Measurements from ENCODE around the gene NSUN4. TPM values are rescaled to one million over a fixed set of nuclear protein-coding genes. Genes with fewer than 3 reads are reported as not detected.

Gene NSUN4
- total and polyA plus RNA-seq, 2 donors (not counting 1 experiment from before 2014, with no cell fraction given): 16.0 to 16.9 TPM

DNA sequence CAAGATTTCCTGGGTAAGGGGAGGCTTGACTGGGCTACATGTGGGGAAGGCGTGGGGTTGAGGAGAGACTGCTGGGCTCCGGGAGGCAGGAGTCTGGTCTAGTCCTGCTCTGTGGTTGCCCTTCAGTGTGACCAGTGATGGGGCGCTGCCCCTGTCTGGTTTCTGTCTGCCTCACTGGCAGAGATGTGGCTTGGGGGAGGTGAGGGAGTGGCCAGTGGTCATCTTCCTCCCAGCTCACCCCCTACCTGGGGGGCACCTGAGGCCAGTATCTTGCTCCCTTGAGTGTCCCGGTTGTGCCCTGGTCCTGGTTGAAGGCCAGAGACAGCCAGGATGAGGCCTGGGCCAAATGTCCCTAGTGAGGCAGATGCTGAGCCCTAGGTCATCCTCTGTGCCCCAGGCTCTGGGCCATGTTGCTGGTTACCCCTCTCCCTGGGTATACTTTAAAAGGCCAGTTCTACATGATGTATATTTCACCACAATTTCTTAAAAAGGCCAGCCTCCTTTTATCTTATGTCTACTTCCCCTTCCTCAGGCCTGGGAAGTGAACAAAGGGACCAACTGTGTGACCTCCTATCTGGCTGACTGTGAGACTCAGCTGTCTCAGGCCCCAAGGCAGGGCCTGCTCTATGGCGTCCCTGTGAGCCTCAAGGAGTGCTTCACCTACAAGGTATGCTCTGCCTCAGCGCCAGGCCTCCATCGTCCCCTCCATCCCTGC, 64.0 kb downstream of the NSUN4 start:
- H3K4me1 ChIP-seq (ENCODE audit: control insufficient read depth, extremely low read depth, insufficient read depth, low read length): no peaks in the 10 kb centered on the region
- no peak overlapping the region for H3K4me2 ChIP-seq (ENCODE audit: extremely low read depth, insufficient read depth, low read length)
- H3K9ac ChIP-seq (ENCODE audit: insufficient read depth, low read length): no peak overlapping the region
- no peaks in the 10 kb centered on the region for H3K79me2 ChIP-seq (ENCODE audit: control insufficient read depth, insufficient read depth, low read length)
- H3K27me3 ChIP-seq (ENCODE audit: control insufficient read depth, insufficient read depth, low read length): no peaks in the 10 kb centered on the region
- H3K9me3 ChIP-seq (ENCODE audit: control insufficient read depth, insufficient read depth, low read depth, low read length): no peaks in the 10 kb centered on the region
- TF ChIP-seq EZH2 (IDR thresholded peaks at IDR 0.05; ENCODE audit: low read length, missing control alignments): no peak
- TF ChIP-seq, protein P1, sequence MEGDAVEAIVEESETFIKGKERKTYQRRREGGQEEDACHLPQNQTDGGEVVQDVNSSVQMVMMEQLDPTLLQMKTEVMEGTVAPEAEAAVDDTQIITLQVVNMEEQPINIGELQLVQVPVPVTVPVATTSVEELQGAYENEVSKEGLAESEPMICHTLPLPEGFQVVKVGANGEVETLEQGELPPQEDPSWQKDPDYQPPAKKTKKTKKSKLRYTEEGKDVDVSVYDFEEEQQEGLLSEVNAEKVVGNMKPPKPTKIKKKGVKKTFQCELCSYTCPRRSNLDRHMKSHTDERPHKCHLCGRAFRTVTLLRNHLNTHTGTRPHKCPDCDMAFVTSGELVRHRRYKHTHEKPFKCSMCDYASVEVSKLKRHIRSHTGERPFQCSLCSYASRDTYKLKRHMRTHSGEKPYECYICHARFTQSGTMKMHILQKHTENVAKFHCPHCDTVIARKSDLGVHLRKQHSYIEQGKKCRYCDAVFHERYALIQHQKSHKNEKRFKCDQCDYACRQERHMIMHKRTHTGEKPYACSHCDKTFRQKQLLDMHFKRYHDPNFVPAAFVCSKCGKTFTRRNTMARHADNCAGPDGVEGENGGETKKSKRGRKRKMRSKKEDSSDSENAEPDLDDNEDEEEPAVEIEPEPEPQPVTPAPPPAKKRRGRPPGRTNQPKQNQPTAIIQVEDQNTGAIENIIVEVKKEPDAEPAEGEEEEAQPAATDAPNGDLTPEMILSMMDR (conservative IDR thresholded peaks at IDR 0.05 in 1 of 2, IDR thresholded peaks at IDR 0.05 in 1 of 2; ENCODE audit: low read depth in 1 of 2, low read length in 2 of 2): no peak
- no peaks in the 10 kb centered on the region for H3K36me3 ChIP-seq (ENCODE audit: control insufficient read depth, insufficient read depth, low read length)
- no peak for DNase-seq (ENCODE audit: low read depth in 2 of 2)
- H2AFZ ChIP-seq (ENCODE audit: low read length): no peak overlapping the region
- no peak overlapping the region for H3K27ac ChIP-seq (ENCODE audit: insufficient read depth, low read length)
- H4K20me1 ChIP-seq (ENCODE audit: control insufficient read depth, extremely low read depth, insufficient read depth, low read length): no peaks in the 10 kb centered on the region
- H3K4me3 ChIP-seq (replicated peaks in 1 of 4; ENCODE audit: control extremely low read depth in 1 of 4, insufficient read depth in 1 of 4, low read depth in 3 of 4, low read length in 4 of 4): no peak overlapping the region

DNA sequence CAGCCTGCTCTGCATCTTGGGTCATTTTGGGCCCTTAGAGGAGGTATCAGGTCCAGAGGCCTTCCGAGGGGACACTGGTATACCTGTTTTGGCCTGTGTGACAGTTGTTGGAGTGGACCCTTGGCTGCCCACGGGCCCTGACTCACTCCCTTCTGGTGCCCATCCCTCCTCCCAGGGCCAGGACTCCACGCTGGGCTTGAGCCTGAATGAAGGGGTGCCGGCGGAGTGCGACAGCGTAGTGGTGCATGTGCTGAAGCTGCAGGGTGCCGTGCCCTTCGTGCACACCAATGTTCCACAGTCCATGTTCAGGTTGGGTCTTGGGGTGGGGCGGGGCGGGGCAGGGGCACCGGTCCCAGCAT, 64.6 kb downstream of the NSUN4 start:
- Histone ChIP-seq H2AFZ (ENCODE audit: low read length) (no peak overlapping the region), H3K79me2 (ENCODE audit: control insufficient read depth, insufficient read depth, low read length) (no peaks in the 10 kb centered on the region), H3K9ac (ENCODE audit: insufficient read depth, low read length) (no peak overlapping the region), H3K36me3 (ENCODE audit: control insufficient read depth, insufficient read depth, low read length) (no peaks in the 10 kb centered on the region), H3K4me3 (replicated peaks in 1 of 4; ENCODE audit: control extremely low read depth in 1 of 4, insufficient read depth in 1 of 4, low read depth in 3 of 4, low read length in 4 of 4) (no peak overlapping the region), H3K4me1 (ENCODE audit: control insufficient read depth, extremely low read depth, insufficient read depth, low read length) (no peaks in the 10 kb centered on the region), H3K27me3 (ENCODE audit: control insufficient read depth, insufficient read depth, low read length) (no peaks in the 10 kb centered on the region), H3K9me3 (ENCODE audit: control insufficient read depth, insufficient read depth, low read depth, low read length) (no peaks in the 10 kb centered on the region), H3K27ac (ENCODE audit: insufficient read depth, low read length) (no peak overlapping the region), H3K4me2 (ENCODE audit: extremely low read depth, insufficient read depth, low read length) (no peak overlapping the region), H4K20me1 (ENCODE audit: control insufficient read depth, extremely low read depth, insufficient read depth, low read length) (no peaks in the 10 kb centered on the region)
- TF ChIP-seq, protein P1 (conservative IDR thresholded peaks at IDR 0.05 in 1 of 2, IDR thresholded peaks at IDR 0.05 in 1 of 2; ENCODE audit: low read depth in 1 of 2, low read length in 2 of 2): no peak
- no peak for TF ChIP-seq EZH2 (IDR thresholded peaks at IDR 0.05; ENCODE audit: low read length, missing control alignments)
- no peak for DNase-seq (ENCODE audit: low read depth in 2 of 2)

DNA sequence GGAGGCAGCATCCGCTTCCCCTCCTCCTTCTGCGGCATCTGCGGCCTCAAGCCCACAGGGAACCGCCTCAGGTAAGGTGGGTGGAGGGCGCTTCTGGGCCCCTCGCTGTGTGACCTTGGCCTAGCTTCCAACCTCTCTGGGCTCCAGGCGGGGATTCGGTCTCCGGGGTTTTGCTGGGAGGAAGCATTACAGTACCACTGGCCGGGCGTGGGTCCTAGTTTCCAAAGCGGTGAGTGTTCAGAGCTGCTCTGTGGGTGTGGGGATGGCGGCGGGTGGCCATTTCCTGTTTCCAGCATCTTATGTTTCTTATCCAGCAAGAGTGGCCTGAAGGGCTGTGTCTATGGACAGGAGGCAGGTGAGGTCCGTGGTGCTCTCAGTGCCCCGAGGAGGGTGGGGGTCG, 65.1 kb downstream of the NSUN4 start:
- DNase-seq (ENCODE audit: low read depth in 2 of 2): no peak
- Histone ChIP-seq H3K27ac (ENCODE audit: insufficient read depth, low read length) (no peak overlapping the region), H3K4me3 (replicated peaks in 1 of 4; ENCODE audit: control extremely low read depth in 1 of 4, insufficient read depth in 1 of 4, low read depth in 3 of 4, low read length in 4 of 4) (no peak overlapping the region), H3K4me1 (ENCODE audit: control insufficient read depth, extremely low read depth, insufficient read depth, low read length) (no peaks in the 10 kb centered on the region), H3K9ac (ENCODE audit: insufficient read depth, low read length) (no peak overlapping the region), H3K4me2 (ENCODE audit: extremely low read depth, insufficient read depth, low read length) (no peak overlapping the region), H3K27me3 (ENCODE audit: control insufficient read depth, insufficient read depth, low read length) (no peaks in the 10 kb centered on the region), H2AFZ (ENCODE audit: low read length) (peak overlapping the region; percentile 91), H3K36me3 (ENCODE audit: control insufficient read depth, insufficient read depth, low read length) (no peaks in the 10 kb centered on the region), H4K20me1 (ENCODE audit: control insufficient read depth, extremely low read depth, insufficient read depth, low read length) (no peaks in the 10 kb centered on the region), H3K9me3 (ENCODE audit: control insufficient read depth, insufficient read depth, low read depth, low read length) (no peaks in the 10 kb centered on the region), H3K79me2 (ENCODE audit: control insufficient read depth, insufficient read depth, low read length) (no peaks in the 10 kb centered on the region)
- TF ChIP-seq, protein P1 (conservative IDR thresholded peaks at IDR 0.05 in 1 of 2, IDR thresholded peaks at IDR 0.05 in 1 of 2; ENCODE audit: low read depth in 1 of 2, low read length in 2 of 2): no peak
- TF ChIP-seq EZH2 (IDR thresholded peaks at IDR 0.05; ENCODE audit: low read length, missing control alignments): no peak
